Bone marrow (tissue), 2 donors: ENCODE measurements around the gene LCOR.

ENCODE experiments used
- DNase-seq, 2 donors: peaks; one replicate each; lab custom pipeline; 2025; lab: John Stamatoyannopoulos, UW

LCOR gene

GRCh38 chr10:97012470-97012869, 180.4 kb downstream of the LCOR start:
- no peak for DNase-seq

GRCh38 chr10:97013568-97013967, 181.5 kb downstream of the LCOR start:
- no peak for DNase-seq

GRCh38 chr10:97013983-97014382, 181.9 kb downstream of the LCOR start:
- DNase-seq = no peak

- no peak for DNase-seq
Observed at GRCh38 chr10:97015240-97015639, 183.1 kb downstream of the LCOR start.

- peak in 1 of 2 donors; percentile 3 for DNase-seq
Observed at GRCh38 chr10:97016728-97017473, 184.8 kb downstream of the LCOR start.

- no peak for DNase-seq
Observed at GRCh38 chr10:97017474-97017903, 185.4 kb downstream of the LCOR start.

- DNase-seq = no peak
Observed at GRCh38 chr10:97018251-97019212, 186.4 kb downstream of the LCOR start.

GRCh38 chr10:97019213-97019844, 187.2 kb downstream of the LCOR start:
- no peak for DNase-seq

- no peak for DNase-seq
Observed at GRCh38 chr10:97020452-97021400, 188.6 kb downstream of the LCOR start.

GRCh38 chr10:97022616-97023015, 190.5 kb downstream of the LCOR start:
- no peak for DNase-seq

- no peak for DNase-seq
Observed at GRCh38 chr10:97023401-97024167, 191.5 kb downstream of the LCOR start.

- peak in 1 of 2 donors; percentile 5 for DNase-seq
Observed at GRCh38 chr10:97024168-97025073, 192.3 kb downstream of the LCOR start.

GRCh38 chr10:97025613-97026242, 193.6 kb downstream of the LCOR start:
- DNase-seq = peak; percentile 20 to 38

- DNase-seq = no peak
Observed at GRCh38 chr10:97028126-97028831, 196.2 kb downstream of the LCOR start.

- DNase-seq = no peak
Observed at GRCh38 chr10:97028832-97029178, 196.7 kb downstream of the LCOR start.

GRCh38 chr10:97029271-97029670, 197.2 kb downstream of the LCOR start:
- no peak for DNase-seq

GRCh38 chr10:97030894-97031293, 198.8 kb downstream of the LCOR start:
- no peak for DNase-seq

GRCh38 chr10:97031459-97031858, 199.4 kb downstream of the LCOR start:
- DNase-seq = no peak
